Measurements from ENCODE around the gene MED27.

The MED27 gene

DNA sequence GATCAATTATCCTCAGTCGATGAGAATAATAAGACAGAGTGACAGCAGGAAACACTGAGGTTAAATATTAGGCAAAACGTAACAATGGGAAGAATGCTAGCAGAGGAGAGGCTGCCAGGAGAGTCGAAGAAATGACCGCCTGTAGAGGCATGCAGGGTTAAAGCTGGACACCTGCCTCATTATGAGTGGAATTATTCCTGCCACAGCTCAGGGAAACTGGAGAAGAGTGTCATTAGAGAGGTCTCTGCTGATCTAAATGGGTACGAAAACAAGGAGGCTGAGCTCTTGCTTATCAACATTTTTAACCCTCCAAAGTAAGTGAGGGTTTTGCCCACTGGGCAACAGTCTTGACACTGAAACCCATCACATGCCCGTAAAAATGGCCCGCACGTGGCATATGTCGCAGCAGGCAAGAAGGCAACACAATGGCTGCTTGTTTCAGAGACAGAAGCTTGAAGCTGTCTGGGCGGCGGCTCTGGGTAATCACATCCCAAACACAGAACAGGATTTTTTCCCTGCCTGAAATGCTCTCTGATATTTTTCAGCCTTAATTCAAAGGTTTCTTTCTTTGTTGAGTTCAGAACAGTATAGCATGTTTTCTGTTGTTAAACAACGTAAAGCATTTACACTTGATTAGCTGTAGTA, 118.7 kb downstream of the MED27 start:
- no peak overlapping the region for H3K4me3 ChIP-seq (ENCODE audit: low read depth, low read length)
- in situ Hi-C loops (cut with HindIII; ENCODE audit: low sequenced_read_pairs): loop anchor here (10.0 kb wide), 1 partner anchor 86 kb away; no protein-coding TSS in a partner anchor
- TF ChIP-seq, protein P1, sequence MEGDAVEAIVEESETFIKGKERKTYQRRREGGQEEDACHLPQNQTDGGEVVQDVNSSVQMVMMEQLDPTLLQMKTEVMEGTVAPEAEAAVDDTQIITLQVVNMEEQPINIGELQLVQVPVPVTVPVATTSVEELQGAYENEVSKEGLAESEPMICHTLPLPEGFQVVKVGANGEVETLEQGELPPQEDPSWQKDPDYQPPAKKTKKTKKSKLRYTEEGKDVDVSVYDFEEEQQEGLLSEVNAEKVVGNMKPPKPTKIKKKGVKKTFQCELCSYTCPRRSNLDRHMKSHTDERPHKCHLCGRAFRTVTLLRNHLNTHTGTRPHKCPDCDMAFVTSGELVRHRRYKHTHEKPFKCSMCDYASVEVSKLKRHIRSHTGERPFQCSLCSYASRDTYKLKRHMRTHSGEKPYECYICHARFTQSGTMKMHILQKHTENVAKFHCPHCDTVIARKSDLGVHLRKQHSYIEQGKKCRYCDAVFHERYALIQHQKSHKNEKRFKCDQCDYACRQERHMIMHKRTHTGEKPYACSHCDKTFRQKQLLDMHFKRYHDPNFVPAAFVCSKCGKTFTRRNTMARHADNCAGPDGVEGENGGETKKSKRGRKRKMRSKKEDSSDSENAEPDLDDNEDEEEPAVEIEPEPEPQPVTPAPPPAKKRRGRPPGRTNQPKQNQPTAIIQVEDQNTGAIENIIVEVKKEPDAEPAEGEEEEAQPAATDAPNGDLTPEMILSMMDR (IDR thresholded peaks at IDR 0.05; ENCODE audit: low read depth, low read length, missing control alignments): no peak
- no peak for DNase-seq (ENCODE audit: low read depth)

- in situ Hi-C loops (cut with HindIII; ENCODE audit: low sequenced_read_pairs): loop anchor here (10.0 kb wide), 1 partner anchor 86 kb away; no protein-coding TSS in a partner anchor
- no peak for DNase-seq (ENCODE audit: low read depth)
- TF ChIP-seq, protein P1 (IDR thresholded peaks at IDR 0.05; ENCODE audit: low read depth, low read length, missing control alignments): no peak
- H3K4me3 ChIP-seq (ENCODE audit: low read depth, low read length): no peak overlapping the region
Observed at GRCh38 chr9:131960311-131960710, 119.4 kb downstream of the MED27 start.

DNA sequence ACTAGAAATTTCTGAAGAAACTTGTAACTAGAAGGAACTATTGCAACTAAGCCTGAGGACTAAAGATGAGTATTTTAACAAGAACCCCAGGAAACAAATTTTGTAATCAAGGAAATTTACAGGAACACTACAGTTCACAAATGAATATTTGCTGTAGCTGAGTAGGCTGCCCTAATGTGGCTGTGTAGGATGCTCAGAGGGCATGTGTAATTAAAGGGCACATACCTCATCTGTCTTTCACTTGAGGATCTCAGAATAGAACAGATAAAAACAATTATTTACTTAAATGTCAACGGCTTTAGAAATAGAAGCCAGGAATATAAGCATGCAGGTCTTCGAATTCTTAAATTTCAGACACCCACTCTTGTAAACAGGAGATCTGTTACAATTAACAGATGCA, 119.8 kb downstream of the MED27 start:
- in situ Hi-C loops (cut with HindIII; ENCODE audit: low sequenced_read_pairs): loop anchor here (10.0 kb wide), 1 partner anchor 85 kb away; no protein-coding TSS in a partner anchor
- H3K4me3 ChIP-seq (ENCODE audit: low read depth, low read length): no peak overlapping the region
- TF ChIP-seq, protein P1 (IDR thresholded peaks at IDR 0.05; ENCODE audit: low read depth, low read length, missing control alignments): no peak
- DNase-seq (ENCODE audit: low read depth): no peak

DNA sequence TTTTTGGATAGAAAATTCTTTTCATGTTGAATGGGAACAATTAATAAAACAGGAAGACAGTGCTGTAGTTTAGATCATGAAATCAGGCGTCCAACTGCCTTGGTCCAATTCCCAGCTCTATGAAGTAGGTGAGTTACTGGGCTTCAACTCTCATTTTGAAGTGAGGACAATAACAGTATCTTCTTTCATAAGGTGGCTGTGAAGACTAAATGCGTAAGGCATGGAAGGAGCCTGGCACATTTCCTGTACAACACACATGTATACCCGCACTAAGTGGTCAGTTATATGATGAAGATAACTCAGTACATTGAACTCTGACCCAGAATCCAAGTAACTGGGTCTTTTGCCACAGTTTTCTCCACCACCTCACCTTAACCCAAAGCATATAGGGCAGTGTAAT, 120.6 kb downstream of the MED27 start:
- in situ Hi-C loops (cut with HindIII; ENCODE audit: low sequenced_read_pairs): no loop called here
- TF ChIP-seq, protein P1 (IDR thresholded peaks at IDR 0.05; ENCODE audit: low read depth, low read length, missing control alignments): no peak

DNA sequence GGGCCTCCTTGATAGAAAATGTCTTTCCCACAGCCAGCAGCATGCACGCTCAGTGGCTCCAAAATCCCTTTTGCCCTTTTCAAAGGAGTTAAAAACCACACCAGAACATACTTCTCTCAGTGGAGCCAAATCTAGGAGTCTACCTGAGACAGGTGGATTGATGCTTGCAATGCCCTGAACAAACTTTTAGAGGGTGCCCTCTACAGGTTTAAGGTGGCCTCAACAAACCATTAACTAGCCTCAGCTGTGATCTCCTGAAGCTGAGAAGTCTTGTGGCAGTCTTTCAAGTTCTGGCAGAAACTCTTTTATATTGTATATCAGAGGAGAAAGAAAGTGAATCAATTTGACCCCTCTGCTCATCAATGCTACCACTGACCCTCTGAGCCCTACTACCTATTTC, 125.4 kb downstream of the MED27 start:
- H3K4me3 ChIP-seq (ENCODE audit: low read depth, low read length): no peak overlapping the region
- no peak for DNase-seq (ENCODE audit: low read depth)
- in situ Hi-C loops (cut with HindIII; ENCODE audit: low sequenced_read_pairs): no loop called here
- TF ChIP-seq, protein P1 (IDR thresholded peaks at IDR 0.05; ENCODE audit: low read depth, low read length, missing control alignments): peak; percentile 50

More for the DNA sequence above, 120.6 kb downstream of the MED27 start:
- no peak for DNase-seq (ENCODE audit: low read depth)
- no peak overlapping the region for H3K4me3 ChIP-seq (ENCODE audit: low read depth, low read length)

GRCh38 chr9:131951905-131952304, 127.8 kb downstream of the MED27 start:
- no peak overlapping the region for H3K4me3 ChIP-seq (ENCODE audit: low read depth, low read length)
- in situ Hi-C loops (cut with HindIII; ENCODE audit: low sequenced_read_pairs): no loop called here
- peak; percentile 39 for DNase-seq (ENCODE audit: low read depth)
- TF ChIP-seq, protein P1 (IDR thresholded peaks at IDR 0.05; ENCODE audit: low read depth, low read length, missing control alignments): no peak
